HG03469 (cell line): ENCODE results near the gene ST6GALNAC1.

Experiments
- ATAC-seq: cut with Tn5 transposase; IDR thresholded peaks from one replicate; pipeline ENCODE4 v1.9.1; 2021; ENCODE audit warnings: mild to moderate bottlenecking, moderate library complexity, moderate number of reproducible peaks; ENCODE audit not compliant: unreplicated experiment

ST6GALNAC1 gene

GRCh38 chr17:76643553-76644148 is at the start of gene ST6GALNAC1:
Gene ST6GALNAC1, minus strand, starts transcription at chr17:76643757. Its CDS starts 119 bp downstream, at chr17:76643638.
- no peak for ATAC-seq

GRCh38 chr17:76691379-76692191 is 48.0 kb upstream of the ST6GALNAC1 start:
- no peak for ATAC-seq

- ATAC-seq: no peak
Observed at GRCh38 chr17:76690596-76691280, 47.2 kb upstream of the ST6GALNAC1 start.

GRCh38 chr17:76689859-76690258 is 46.3 kb upstream of the ST6GALNAC1 start:
- ATAC-seq: no peak

- no peak for ATAC-seq
Observed at GRCh38 chr17:76688165-76688622, 44.6 kb upstream of the ST6GALNAC1 start.

- ATAC-seq: no peak
Observed at GRCh38 chr17:76687298-76688164, 44.0 kb upstream of the ST6GALNAC1 start.

GRCh38 chr17:76686538-76687297 is 43.2 kb upstream of the ST6GALNAC1 start:
- no peak for ATAC-seq

GRCh38 chr17:76685846-76686245 is 42.3 kb upstream of the ST6GALNAC1 start:
- ATAC-seq: no peak

GRCh38 chr17:76685366-76685765 is 41.8 kb upstream of the ST6GALNAC1 start:
- ATAC-seq: no peak

- ATAC-seq: no peak
Observed at GRCh38 chr17:76684756-76685155, 41.2 kb upstream of the ST6GALNAC1 start.

- ATAC-seq: no peak
Observed at GRCh38 chr17:76683921-76684745, 40.6 kb upstream of the ST6GALNAC1 start.

GRCh38 chr17:76683011-76683755 is 39.6 kb upstream of the ST6GALNAC1 start:
- no peak for ATAC-seq

GRCh38 chr17:76682296-76682695 is 38.7 kb upstream of the ST6GALNAC1 start:
- ATAC-seq: no peak

- no peak for ATAC-seq
Observed at GRCh38 chr17:76681222-76682137, 37.9 kb upstream of the ST6GALNAC1 start.

GRCh38 chr17:76679239-76679638 is 35.7 kb upstream of the ST6GALNAC1 start:
- ATAC-seq: no peak

- ATAC-seq: no peak
Observed at GRCh38 chr17:76678330-76678729, 34.8 kb upstream of the ST6GALNAC1 start.

GRCh38 chr17:76677406-76677805 is 33.8 kb upstream of the ST6GALNAC1 start:
- ATAC-seq: no peak
